CD4-positive, alpha-beta T cell treated with Interferon gamma for 1 hour (primary cell): Measurements from ENCODE around the gene ZNF888.
A peak's percentile ranks its signal among the peaks of the same experiment; 100 is the strongest.
"Not testable (repeated sequence)": the region's sequence is repeated elsewhere in the genome, so short reads cannot be mapped to it uniquely, and the experiment has no call there.

Source experiments
- DNase-seq: peaks from one replicate; pipeline ENCODE4 v3.0.0-alpha.2; 2020

The ZNF888 gene

DNA sequence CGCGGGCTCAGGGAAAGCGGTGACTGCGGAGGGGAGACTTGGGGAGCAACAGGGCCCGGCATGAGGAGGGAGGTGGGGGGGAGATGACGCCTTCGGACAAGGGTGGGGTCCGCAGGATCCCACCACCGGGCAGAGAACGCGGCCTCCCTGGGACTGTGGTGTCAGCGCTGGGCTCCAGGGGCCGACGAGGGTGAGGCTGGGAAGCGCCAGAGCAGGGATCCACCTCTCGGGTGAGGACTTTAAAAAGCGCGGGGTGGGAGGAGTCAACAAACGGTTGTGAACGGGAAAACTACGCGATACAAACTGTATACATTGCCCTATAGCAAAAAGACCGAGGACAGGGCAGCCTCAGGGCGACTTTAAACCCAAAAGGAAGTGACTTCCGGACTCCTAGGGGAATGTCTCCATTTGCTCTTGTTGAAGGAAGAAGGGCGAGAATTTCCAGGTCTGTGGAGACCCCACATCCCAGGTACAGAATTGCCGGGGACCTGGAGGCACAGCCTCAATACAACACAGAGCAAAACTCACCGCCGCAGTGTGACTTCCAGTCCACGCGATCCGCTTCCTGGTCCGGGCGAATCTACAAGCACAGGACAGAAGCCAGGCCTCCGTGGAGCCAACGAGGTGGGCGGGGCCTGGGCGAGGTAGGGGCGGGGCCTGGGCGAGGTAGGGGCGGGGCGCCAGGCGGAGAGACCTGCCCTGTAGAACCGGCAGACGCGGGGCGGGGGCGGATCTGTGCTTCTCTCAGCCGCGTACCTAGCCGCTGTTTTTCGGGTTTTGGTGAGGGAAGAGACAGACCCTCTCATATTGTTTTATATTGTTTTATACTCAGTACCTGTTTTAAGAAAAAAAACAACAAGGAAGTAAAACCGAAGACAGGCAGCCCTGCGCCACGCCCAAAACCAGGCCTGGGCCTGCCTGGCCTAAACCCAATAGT, at the start of gene ZNF888:
Gene ZNF888, minus strand, starts transcription at position 588 of the 937 bp plus-strand sequence. CDS start 5,555 bp downstream, outside the sequence.
- DNase-seq: peak; percentile 87

DNA sequence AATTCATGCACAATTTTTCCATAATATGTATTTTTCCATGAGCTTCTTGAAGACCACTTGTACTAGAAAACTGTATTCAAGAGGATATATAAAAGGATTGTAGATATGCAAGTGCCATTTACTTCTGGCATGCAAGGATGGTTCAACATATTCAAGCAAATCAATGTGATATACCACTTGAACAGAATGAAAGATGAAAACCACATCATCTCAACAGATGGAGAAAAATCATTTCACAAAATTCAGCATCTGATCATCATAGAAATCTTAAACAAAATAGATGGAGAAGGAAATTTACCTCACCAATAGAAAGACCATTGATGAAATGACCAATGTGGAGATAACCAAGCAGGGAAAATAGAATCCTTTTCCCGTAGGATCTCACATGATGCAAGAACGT, 44.5 kb upstream of the ZNF888 start:
- DNase-seq: no peak

DNA sequence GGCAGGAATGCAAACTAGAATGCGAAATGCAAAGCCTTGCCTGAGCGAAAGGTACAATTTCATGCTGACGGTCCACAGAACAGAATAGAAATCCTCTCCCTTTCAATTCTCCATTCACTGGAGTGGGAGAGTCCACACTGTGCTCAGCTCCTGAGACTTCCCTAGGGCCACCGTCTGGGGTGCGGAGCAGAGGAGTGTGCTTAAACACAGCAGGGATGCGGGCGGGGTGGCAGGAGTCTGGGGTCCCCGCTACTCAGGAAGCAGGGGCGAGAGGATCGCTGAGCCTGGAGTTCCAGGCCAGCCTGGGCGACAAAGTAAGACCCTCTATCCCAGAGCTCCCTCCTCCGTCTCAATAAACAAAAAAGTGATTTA, 40.0 kb upstream of the ZNF888 start:
- DNase-seq: no peak

DNA sequence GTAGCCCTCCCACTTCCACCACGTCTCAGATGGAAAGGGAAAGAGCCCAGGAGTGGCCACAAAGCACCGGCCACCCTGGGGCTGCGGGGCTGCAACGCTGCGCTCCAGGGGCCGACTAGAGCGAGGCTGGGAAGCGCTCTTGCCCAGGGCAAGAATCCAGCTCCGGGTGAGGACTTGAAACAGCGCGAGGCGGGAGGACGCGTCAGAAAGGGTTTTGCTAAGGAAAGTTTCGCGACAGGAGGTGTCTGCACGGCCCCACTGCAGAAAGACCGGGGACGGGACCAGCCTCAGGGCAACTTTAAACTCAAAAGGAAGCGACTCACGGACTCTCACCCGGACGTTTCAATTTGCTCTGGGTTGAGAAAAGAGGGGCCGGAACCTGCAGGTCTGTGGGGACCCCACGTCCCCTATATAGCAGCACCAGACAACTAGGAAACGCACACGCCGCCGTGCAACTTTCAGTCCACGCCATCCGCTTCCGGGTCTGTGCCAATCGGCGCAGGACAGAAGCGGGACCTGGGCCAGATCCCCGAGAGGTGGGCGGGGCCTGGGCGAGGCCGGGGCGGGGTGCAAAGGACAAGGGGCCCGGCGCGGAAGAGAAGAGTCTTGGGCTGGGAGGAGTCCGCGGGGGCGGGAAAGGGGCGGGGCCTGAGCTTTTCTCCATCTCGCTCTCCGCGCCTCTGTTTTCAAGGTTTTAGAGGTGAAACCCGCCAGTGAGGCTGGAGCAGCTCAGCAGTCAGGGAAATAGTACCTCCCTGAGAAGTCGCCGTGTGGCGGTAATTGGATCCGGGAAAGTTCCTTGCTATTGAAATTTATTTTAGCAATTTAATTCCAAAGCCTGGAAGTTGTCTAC, 39.4 kb upstream of the ZNF888 start, which contains the start of gene ZNF816:
Gene ZNF816, minus strand, starts transcription at position 488 of the 853 bp plus-strand sequence. CDS start 6,792 bp downstream, outside the sequence.
- DNase-seq: peak; percentile 97

DNA sequence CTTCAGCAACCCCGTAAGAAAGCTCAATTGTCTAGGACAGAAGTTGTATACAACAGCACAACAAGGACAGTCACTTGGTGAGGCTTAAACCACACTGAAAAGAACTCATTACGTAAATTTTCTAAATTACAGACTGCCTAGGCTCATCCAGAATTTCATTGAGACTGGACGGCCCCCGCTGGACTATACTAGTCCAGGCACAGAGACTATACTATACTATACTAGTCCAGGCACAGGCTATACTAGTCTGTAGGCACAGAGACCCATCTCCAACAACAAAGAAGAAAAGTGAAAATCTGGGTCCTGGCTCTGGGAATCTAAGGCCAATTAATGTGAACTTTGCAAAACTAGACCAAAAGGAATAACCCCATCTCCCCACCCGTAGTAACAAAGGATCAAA, 38.8 kb upstream of the ZNF888 start:
- DNase-seq: no peak

DNA sequence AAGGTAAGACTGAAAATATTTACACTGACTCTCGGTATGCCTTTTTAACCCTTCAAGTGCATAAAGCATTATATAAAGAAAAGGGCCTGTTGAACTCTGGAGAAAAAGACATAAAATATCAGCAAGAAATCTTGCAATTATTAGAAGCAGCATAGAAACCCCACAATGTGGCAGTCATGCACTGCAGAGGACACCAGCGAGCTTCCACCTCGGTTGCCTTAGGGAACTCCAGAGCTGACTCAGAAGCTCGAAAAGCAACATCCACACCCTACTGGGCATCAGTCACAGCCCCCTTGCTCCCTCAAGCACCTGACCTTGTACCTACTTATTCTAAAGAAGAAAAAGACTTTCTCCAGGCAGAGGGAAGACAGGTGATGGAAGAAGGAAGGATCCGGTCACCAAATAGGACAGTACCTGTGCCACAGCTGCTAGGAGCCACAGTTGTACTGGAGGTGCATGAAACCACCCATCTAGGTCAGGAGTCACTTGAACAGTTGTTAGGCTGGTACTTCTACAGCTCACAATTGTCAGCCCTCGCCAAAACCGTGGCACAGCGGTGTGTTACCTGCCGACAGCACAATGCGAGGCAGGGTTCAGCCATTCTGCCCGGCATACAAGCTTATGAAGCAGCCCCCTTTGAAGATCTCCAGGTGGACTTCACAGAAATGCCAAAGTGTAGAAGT, 36.5 kb upstream of the ZNF888 start:
- DNase-seq: no peak

DNA sequence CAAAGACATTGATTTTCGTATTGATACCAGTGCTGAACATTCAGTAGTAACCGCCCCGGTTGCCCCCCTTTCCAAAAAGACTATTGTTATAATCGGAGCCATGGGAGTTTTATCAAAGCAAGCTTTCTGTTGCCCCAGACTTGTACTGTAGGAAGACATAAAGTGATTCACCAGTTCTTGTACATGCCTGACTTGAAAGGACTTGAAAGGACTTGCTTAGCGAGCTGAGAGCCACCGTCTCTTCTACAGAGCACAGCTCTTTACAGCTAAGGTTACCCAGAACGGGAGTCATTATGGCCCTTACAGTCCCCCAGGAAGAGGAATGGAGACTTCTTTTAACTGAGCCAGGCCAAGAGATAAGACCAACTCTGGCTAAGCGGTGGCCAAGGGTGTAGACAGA, 34.4 kb upstream of the ZNF888 start:
- DNase-seq: no peak

DNA sequence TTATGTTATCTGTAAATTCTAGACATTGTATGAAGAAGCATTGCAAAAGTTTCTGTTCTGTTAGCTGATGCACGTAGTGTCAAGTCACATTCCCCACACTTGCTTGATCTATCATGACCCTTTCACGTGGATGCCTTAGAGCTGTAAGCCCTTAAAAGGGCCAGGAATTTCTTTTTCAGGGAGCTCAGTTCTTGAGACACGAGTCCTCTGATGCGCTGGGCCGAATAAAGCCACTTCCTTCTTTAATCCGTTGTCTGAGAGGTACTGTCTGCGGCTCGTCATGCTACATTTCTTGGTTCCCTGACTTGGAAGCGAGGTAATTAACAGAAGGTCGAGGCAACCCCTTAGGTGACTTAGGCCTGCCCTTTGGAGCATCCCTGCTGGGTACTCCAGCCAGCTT, 33.7 kb upstream of the ZNF888 start:
- no peak for DNase-seq

DNA sequence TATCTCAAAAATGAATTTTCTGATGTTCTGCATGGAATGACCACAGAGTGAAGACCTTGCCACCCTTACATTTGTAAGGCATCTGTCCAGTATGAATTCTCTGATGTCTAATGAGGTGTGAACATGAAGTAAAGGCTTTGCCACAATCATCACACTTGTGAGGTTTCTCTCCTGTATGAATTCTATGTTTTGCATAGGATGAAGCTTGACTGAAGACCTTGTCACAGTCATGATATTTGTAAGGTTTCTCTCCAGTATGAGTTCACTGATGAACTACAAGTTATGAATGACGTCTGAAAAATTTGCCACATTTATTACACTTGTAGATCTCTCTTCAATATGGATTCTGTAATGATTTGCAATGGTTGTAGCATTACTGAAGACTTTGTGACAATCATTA, 26.2 kb upstream of the ZNF888 start:
- no peak for DNase-seq

DNA sequence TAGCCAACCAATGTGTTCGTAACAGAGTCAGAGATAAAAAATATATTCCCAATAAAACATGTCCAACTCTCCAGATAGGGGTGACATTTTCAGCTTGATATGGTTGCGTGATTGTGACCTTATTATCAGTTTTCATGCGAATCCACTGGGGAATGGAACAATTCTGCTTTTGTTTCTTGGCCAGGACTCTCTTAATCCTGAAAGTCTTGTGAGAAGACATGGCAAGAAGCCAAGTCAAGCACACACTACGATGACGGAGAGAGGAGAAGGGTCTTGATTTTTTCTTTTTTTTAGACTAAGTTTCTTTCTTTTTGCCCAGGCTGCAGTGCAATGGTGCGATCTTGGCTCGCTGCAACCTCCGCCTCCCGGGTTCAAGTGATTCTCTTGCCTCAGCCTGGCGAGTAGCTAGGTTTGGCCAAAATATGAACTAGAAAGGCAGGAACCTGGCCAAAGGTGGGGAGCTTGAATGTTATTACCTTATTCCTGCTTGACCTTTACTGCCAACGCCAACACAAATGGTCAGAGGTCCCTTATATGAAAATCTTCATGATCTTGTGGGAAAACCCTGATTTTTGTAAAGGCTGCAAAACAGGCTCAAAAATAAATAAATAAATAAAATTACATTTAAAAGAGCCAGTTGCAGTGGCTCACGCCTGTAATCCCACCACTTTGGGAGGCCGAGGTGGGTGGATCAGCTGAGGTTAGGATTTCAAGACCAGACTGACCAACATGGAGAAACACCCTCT, 25.0 kb upstream of the ZNF888 start:
- no peak for DNase-seq

DNA sequence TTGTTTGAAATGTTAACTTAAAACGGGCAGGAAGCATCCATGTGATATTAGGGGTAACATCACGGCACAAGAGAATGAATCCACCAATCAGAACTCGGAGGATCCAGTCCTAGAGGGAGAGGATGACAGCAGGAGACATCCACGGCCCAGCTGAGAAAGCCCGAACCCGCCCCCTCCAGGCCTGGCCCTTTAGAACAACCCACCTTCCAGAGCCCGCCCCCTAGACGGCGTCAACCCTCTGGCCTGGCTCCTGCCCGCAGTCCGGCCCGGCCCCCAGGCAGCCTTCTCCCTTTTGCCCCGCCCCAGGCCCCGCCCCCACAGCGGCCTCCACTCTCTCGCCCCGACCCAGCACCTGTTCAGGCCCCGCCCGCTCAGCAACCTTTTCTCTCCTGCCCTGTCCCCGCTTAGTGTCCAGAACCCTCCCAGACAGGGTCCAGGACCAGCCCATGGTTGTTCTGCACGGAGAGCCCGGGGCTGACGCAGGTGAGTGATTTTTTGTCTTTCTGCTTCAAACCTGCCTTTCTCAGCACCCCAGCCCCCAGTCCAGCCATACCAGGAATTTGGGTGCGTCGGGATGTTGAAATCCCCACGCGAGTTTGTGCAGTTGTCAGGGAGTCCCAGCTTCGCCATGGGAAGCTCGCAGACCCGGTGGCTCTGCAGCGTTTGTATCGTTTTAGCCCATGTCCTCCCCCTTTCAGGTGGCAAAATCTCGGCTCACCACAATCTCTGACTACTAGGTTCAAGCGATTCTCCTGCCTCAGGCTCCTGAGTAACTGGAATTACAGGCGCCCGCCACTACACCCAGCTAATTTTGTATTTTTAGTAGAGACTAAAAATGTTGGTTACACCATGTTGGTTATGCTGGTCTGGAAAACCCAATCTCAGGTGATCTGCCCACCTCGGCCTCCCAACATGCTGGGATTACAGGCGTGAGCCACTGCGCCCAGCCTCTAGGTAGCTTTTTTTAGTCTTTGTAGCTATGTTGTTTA, 23.4 kb upstream of the ZNF888 start:
- DNase-seq: no peak

DNA sequence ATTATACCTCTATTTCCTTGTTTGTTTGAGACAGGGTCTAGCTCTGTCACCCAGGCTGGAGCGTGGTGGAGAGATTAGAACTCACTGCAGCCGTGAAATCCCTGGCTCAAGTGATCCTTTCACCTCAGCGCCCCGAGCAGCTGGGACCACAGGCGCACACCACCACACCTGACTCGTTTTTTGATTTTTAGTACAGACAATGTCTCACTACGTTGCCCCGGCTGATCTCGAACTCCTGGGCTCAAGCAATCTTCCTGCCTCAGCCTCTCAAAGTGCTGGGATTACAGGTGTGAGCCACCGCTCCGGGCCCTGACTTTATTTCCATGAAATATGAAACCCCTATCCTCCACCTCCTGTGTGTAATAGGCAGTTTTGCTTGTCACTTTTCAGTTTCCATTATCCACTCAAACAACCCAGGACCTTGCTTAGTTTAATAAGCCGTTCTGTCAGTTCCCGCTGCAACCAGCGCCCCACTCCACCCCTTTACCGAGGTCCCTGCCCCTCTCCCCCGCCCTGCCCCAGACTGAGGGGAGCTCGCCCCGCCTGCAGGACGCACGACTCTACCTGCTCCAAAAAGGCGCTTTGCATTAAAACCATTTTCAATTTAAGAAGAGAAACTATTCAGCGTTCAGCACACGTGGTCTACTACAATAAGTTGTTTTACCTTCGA, 22.6 kb upstream of the ZNF888 start:
- DNase-seq: no peak

DNA sequence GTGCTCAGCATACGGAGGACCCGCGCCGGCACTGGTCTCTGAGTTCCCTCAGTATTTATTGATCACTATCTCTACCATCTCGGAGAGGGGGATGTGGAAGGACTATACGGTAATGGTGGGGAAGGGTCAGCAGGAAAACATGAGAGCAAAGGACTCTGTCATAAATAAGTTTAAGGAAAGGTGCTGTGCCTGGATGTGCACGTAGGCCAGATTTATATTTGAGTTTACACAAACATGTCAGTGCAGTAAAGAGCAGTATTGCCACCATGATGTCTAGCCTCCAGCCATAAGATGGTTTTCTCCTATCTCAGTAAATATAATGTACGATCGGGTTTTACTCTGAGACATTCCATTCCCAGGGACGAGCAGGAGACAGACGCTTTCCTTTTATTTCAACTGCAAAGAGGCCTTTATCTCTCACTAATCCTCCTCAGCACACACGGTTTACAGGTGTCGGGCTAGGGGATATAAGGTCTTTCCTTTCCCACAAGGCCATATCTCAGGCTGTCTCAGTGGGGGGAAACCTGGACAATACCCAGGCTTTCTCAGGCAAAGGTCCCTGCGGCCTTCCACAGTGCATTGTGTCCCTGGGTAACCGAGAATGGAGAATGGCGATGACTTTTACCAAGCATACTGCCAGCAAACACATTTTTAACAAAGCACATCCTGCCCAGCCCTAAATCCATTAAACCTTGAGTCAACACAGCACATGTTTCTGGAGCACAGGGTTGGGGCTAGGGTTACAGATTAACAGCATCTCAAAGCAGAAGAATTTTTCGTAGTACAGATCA, 21.7 kb upstream of the ZNF888 start:
- not testable (repeated sequence) for DNase-seq

DNA sequence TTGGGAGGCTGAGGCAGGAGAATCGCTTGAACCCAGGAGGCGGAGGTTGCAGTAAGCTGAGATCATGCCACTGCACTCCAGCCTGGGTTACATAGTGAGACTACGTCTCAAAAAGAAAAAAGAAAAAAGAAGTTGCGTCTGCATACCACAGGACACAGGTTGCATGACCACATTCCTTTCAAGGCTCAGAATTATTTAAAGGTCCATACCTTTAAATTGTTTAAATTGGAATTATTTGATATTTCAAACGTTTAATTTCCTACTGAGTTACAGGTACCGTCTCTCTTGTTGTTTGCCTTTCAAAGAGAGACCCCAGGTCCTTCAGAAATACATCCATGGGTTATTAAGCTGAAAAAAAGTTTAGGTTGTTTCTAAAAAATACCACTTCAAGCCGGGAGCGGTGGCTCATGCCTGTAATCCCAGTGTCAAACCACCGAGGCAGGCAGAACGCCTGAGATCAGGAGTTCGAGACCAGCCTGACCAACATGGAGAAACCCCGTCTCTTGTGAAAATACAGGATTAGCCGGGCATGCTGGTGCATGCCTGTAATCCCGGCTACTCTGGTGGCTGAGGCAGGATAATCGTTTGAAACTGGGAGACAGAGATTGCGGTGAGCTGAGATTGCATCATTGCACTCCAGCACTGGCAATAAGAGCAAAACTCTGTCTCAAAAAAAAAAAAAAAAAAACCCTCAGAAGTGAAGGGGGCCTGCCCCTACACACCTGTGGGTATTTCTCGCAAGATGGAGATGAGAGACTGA, 20.8 kb upstream of the ZNF888 start:
- no peak for DNase-seq

DNA sequence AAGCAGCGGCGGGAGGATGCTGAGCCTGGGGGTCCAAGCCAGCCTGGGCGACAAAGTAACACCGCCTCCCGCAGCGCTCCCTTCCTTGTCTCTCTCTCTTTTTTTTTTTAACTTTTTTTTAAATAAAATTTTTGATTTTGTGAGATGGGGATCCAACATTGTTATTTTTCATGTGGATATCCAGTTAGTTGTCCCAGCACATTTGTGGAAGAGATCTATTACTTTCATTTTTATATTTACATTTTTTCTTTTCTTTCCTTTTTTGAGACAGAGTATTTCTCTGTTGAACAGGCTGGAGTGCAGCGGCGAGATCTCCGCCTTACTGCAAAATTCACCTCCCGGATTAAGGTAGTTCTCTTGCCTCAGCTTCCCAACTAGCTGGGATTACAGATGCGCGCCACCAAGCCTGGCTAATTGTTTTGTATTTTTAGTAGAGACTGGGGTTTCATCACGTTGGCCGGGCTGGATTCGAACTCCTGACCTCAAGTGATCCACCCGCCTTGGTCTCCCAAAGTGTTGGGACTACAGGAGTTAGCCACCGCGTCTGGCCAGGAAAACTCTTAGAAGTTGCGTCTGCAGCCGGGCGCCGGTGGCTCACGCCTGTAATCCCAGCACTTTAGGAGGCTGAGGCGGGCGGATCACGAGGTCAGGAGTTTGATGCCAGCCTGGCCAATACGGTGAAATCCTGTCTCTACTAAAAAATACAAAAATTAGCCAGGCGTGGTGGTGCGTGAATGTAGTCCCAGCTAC, 20.1 kb upstream of the ZNF888 start:
- no peak for DNase-seq

DNA sequence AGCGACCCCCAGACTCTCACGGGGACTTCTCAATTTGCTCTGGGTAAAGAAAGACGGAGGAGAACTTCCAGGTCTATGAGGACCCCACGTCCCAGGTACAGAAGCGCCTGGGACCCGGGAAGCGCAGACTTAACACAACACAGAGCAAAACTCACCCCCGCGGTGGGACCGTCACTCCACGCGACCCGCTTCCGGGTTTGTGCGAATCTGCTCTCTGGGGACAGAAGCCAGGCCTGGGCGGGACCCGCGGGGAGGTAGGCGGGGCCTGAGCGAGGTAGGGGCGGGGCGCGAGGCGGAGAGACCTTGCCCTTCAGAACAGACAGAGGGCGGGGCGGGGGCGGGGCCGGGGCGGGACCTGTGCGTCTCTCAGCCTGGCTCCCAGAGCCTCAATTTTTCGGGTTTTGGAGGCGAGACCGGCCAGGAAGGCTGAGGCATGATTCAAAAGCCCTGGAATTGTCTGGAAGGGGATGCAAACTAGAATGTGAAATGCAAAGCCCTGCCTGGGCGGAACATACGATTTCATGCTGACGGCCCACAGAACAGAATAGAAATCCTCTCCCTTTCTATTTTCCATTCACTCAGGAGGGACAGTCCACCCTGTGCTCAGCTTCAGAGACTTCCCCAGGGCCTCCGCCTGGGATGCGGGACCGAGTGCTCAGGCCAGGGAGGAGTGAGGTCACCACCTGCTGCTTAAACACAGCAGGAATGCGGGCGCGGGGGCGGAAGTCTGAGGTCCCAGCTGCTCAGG, 19.3 kb upstream of the ZNF888 start:
- peak; percentile 95 for DNase-seq

DNA sequence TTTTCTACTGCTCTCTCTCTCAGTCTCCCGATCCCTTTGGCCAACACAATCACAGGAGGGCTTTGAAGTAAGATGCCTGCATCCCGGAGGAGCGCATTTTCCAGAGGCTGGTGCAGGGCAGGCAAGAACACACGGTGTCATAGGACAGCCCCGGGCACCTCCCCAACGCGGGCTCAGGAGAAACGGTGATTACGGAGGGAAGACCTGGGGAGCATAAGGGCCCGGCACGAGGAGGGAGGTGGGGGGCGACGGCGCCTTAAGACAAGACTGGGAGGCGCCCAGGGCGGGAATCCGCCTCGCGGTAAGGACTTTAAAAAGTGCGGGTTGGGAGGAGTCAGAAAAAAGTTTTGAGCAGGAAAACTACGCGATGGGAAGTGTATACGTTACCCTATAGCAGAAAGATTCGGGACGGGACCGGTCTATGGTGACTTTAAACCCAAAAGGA, 18.7 kb upstream of the ZNF888 start:
- DNase-seq: peak; percentile 12
